Measurements from ENCODE around the gene LETM1. TPM values are rescaled to one million over a fixed set of nuclear protein-coding genes. Genes with fewer than 3 reads are reported as not detected.

Gene LETM1
- 53.3 and 61.5 TPM in 2 replicates for total RNA-seq
- polyA plus RNA-seq, result 22.5 and 23.3 TPM in 2 replicates

DNA sequence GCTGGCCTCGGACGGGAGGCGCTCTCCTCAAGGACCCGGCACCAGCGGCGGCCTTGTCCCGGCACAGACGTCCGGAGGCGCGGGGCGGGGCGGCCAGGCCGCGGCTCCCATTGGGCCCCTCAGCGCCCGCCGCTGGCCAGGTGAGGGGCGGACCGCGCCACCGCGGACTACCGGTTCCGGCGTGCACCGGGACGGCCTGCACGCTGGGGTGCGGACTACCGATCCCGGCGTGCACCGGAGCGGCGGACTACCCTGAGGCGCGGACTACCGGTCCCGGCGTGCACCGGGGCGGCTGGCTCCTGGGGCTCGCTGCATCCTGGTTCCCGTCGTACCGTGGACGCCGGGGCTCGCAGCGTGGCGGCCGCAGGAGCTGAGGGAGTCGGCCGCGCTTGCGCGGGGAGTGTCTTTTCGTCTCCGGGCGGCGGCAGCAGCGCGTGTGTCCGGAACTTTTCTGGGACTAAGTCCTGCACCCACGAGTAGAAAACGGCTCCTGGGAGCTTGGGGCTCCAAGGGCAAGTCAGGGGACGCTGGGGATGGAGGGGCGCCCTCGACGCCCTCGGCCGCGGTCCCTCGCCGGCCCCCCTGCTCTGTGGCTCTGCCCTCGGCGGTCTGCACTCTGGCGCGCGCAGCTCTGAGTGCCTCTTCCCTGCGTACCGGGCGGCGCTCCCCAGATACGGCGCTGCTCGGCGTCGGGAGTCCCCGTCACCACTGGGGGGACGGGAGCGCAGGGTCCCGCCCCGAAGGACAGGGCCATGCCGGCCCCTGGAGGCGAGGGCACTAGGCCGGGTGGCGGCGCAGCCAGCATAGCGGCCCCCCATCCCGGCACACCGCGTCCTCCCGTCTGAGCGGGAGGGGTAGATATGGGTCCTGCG, at the start of gene LETM1:
LETM1 (minus strand) TSS at position 86 of the 872 bp plus-strand sequence. CDS start 206 bp downstream, outside the sequence.
- Histone ChIP-seq H3K4me3 (peak within 1 kb of the TSS; percentile 86), H3K36me3 (no peaks in the 10 kb centered on the region), H3K27ac (peak within 1 kb of the TSS; percentile 57), H3K27me3 (peaks cover 4% of the 10 kb centered on the region), H3K4me1 (ENCODE audit: low read depth) (peaks cover 5% of the 10 kb centered on the region), H3K9me3 (ENCODE audit: low read depth) (no peaks in the 10 kb centered on the region)
- TF ChIP-seq, protein P1, sequence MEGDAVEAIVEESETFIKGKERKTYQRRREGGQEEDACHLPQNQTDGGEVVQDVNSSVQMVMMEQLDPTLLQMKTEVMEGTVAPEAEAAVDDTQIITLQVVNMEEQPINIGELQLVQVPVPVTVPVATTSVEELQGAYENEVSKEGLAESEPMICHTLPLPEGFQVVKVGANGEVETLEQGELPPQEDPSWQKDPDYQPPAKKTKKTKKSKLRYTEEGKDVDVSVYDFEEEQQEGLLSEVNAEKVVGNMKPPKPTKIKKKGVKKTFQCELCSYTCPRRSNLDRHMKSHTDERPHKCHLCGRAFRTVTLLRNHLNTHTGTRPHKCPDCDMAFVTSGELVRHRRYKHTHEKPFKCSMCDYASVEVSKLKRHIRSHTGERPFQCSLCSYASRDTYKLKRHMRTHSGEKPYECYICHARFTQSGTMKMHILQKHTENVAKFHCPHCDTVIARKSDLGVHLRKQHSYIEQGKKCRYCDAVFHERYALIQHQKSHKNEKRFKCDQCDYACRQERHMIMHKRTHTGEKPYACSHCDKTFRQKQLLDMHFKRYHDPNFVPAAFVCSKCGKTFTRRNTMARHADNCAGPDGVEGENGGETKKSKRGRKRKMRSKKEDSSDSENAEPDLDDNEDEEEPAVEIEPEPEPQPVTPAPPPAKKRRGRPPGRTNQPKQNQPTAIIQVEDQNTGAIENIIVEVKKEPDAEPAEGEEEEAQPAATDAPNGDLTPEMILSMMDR (IDR thresholded peaks at IDR 0.05; ENCODE audit: low read depth, low read length), result no peak
- peak; percentile 96 to 98 for DNase-seq (ENCODE audit: low read depth in 1 of 2, low spot score in 1 of 2)

DNA sequence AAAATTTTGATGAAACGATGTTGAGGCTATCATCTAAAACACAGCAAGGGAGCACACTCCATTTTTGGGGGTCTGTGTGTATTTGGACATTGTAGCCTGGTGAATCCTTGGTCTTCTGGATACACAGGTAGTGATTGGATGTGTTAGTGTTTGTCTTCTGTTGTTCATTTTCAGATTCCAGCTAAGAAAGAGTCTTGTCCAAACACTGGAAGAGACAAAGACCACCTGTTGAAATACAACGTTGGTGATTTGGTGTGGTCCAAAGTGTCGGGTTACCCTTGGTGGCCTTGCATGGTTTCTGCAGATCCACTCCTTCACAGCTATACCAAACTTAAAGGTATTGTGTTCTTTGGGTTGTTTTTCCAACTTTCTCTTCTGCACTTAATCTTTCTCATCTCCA, 48.1 kb upstream of the LETM1 start:
- Histone ChIP-seq H3K36me3 (peaks cover 18% of the 10 kb centered on the region), H3K9me3 (ENCODE audit: low read depth) (no peaks in the 10 kb centered on the region), H3K27me3 (no peaks in the 10 kb centered on the region), H3K27ac (no peak overlapping the region), H3K4me1 (ENCODE audit: low read depth) (peaks cover 24% of the 10 kb centered on the region), H3K4me3 (no peak overlapping the region)
- TF ChIP-seq, protein P1 (IDR thresholded peaks at IDR 0.05; ENCODE audit: low read depth, low read length), result no peak
- DNase-seq (ENCODE audit: low read depth in 1 of 2, low spot score in 1 of 2), result no peak

DNA sequence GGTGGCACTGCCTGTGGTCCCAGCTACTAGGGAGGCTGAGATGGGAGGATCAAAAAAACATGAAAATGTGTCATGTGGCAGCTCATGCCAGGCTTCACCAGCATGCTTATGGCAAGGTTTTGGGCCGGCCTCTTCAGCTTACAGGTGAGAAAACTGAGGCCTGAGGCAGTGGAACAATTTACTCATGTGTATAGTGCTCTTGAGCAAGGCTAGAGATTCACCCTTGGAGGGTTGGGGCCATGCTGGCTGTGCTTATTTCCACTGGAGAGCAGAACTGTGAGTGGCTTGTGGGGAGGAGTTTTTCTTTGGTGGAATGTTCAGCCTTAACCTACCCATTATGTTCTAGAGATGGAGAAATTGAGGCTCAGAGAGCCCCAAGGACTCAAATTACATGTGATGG, 47.1 kb upstream of the LETM1 start:
- DNase-seq (ENCODE audit: low read depth in 1 of 2, low spot score in 1 of 2), result no peak
- no peaks in the 10 kb centered on the region for H3K9me3 ChIP-seq (ENCODE audit: low read depth)
- TF ChIP-seq, protein P1 (IDR thresholded peaks at IDR 0.05; ENCODE audit: low read depth, low read length), result no peak
- H3K36me3 ChIP-seq, result peaks cover 18% of the 10 kb centered on the region
- H3K4me3 ChIP-seq, result no peak overlapping the region
- no peaks in the 10 kb centered on the region for H3K27me3 ChIP-seq
- H3K4me1 ChIP-seq (ENCODE audit: low read depth), result peaks cover 24% of the 10 kb centered on the region
- H3K27ac ChIP-seq, result no peak overlapping the region

DNA sequence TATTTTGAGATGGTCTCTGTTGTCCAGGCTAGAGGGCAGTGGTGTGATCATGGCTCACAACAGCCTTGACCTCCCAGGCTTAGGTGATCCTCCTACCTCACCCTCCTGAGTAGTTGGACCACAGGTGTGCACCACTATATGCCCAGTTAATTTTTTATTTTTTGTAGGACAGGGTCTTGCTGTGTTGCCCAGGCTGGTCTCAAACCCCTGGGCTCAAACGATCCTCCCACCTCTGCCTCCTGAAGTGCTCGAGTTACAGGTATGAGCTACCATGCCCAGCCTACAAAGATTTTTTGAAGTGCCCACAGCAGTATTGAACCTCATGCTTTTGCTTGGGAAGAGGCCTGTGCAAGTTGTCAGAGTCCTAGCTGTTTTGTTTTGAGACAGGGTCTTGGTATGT, 46.3 kb upstream of the LETM1 start:
- H3K4me1 ChIP-seq (ENCODE audit: low read depth), result peaks cover 24% of the 10 kb centered on the region
- peaks cover 18% of the 10 kb centered on the region for H3K36me3 ChIP-seq
- TF ChIP-seq, protein P1 (IDR thresholded peaks at IDR 0.05; ENCODE audit: low read depth, low read length), result no peak
- DNase-seq (ENCODE audit: low read depth in 1 of 2, low spot score in 1 of 2), result no peak
- H3K27me3 ChIP-seq, result no peaks in the 10 kb centered on the region
- H3K9me3 ChIP-seq (ENCODE audit: low read depth), result no peaks in the 10 kb centered on the region
- H3K27ac ChIP-seq, result no peak overlapping the region
- H3K4me3 ChIP-seq, result no peak overlapping the region

DNA sequence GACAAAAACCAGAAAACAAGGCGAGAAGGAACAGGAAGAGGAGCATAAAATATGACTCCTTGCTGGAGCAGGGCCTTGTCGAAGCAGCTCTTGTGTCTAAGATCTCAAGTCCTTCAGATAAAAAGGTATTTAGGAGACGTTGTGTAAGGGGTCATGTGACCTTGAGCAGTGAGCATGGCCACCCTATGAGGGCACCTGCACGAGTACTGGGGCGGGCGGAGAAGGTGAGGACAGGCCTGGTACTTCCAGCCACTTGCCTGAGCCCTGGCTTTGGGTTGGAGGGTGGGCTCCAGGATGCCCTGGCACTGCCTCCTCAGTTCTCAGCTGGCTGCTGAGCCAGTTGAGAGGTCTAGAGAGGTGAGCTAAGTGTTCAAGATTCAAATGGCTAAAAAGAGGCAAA, 45.2 kb upstream of the LETM1 start:
- TF ChIP-seq, protein P1 (IDR thresholded peaks at IDR 0.05; ENCODE audit: low read depth, low read length), result no peak
- peaks cover 24% of the 10 kb centered on the region for H3K4me1 ChIP-seq (ENCODE audit: low read depth)
- H3K36me3 ChIP-seq, result peaks cover 18% of the 10 kb centered on the region
- no peak overlapping the region for H3K4me3 ChIP-seq
- no peaks in the 10 kb centered on the region for H3K9me3 ChIP-seq (ENCODE audit: low read depth)
- peak overlapping the region; percentile 61 for H3K27ac ChIP-seq
- H3K27me3 ChIP-seq, result no peaks in the 10 kb centered on the region
- DNase-seq (ENCODE audit: low read depth in 1 of 2, low spot score in 1 of 2), result no peak
